ENCODE measurements around the gene CNOT10. TPM values are rescaled to one million over a fixed set of nuclear protein-coding genes. Genes with fewer than 3 reads are reported as not detected.
"Not testable (repeated sequence)": the region's sequence is repeated elsewhere in the genome, so short reads cannot be mapped to it uniquely, and the experiment has no call there.

CNOT10 gene
- polyA plus RNA-seq (ENCODE audit: insufficient read length in 10 of 10): 10 to 100 TPM; 18.2 to 35.0 (median 25.9) TPM
- long read RNA-seq, donor 1, partial matches to known transcripts: 0 of 3 reads
- long read RNA-seq, donor 1, other reads (novel, unspliced or antisense): 0 of 3 reads
- long read RNA-seq, donor 2, partial matches to known transcripts: 0 of 2 reads
- long read RNA-seq, donor 2, other reads (novel, unspliced or antisense): 0 of 2 reads
- long read RNA-seq, donor 3: 0 reads
- long read RNA-seq, donor 4, partial matches to known transcripts: 0 of 2 reads
- long read RNA-seq, donor 4, other reads (novel, unspliced or antisense): 0 of 2 reads
- long read RNA-seq, donor 5: 0 reads
- long read RNA-seq, donor 6, transcript CNOT10-201 (19 exons, 2,815 nt): major isoform, 6 of 7 reads
- long read RNA-seq, donor 6, partial matches to known transcripts: 0 of 7 reads
- long read RNA-seq, donor 6, other reads (novel, unspliced or antisense): 0 of 7 reads
- long read RNA-seq, donor 7, partial matches to known transcripts: 0 of 2 reads
- long read RNA-seq, donor 7, other reads (novel, unspliced or antisense): 0 of 2 reads
- long read RNA-seq, donor 8, partial matches to known transcripts: 0 of 2 reads
- long read RNA-seq, donor 8, other reads (novel, unspliced or antisense): 0 of 2 reads
- long read RNA-seq, donor 9: 0 reads

GRCh38 chr3:32684800-32685542 is at the start of gene CNOT10:
Gene CNOT10 (plus strand): TSS chr3:32685188. CDS start chr3:32685461, 273 bp downstream.
- peak; percentile 92 to 98 (median 95) for DNase-seq

- DNase-seq: no peak
These were observed 44.0 kb upstream of the CNOT10 start for GRCh38 chr3:32640939-32641338.

GRCh38 chr3:32641356-32641755 is 43.6 kb upstream of the CNOT10 start:
- DNase-seq: no peak

GRCh38 chr3:32643354-32643753 is 41.6 kb upstream of the CNOT10 start:
- DNase-seq: no peak

GRCh38 chr3:32643816-32644215 is 41.2 kb upstream of the CNOT10 start:
- DNase-seq: no peak

- no peak for DNase-seq
These were observed 40.6 kb upstream of the CNOT10 start for GRCh38 chr3:32644380-32644779.

- DNase-seq: no peak
These were observed 38.2 kb upstream of the CNOT10 start for GRCh38 chr3:32646761-32647160.

- not testable (repeated sequence) for DNase-seq
These were observed 32.5 kb upstream of the CNOT10 start for GRCh38 chr3:32652337-32653100.

GRCh38 chr3:32655167-32655566 is 29.8 kb upstream of the CNOT10 start:
- no peak for DNase-seq

GRCh38 chr3:32660634-32661033 is 24.4 kb upstream of the CNOT10 start:
- DNase-seq: no peak

- DNase-seq: no peak
These were observed 22.3 kb upstream of the CNOT10 start for GRCh38 chr3:32662647-32663046.

- peak; percentile 23 to 50 (median 26) for DNase-seq
These were observed 20.3 kb upstream of the CNOT10 start for GRCh38 chr3:32664630-32665075.

- DNase-seq: no peak
These were observed 17.9 kb upstream of the CNOT10 start for GRCh38 chr3:32667072-32667582.

GRCh38 chr3:32669226-32669625 is 15.8 kb upstream of the CNOT10 start:
- not testable (repeated sequence) for DNase-seq

GRCh38 chr3:32673730-32674129 is 11.3 kb upstream of the CNOT10 start:
- DNase-seq: not testable (repeated sequence)

- DNase-seq: no peak
These were observed 9.8 kb upstream of the CNOT10 start for GRCh38 chr3:32675164-32675563.

GRCh38 chr3:32675650-32676049 is 9.3 kb upstream of the CNOT10 start:
- no peak for DNase-seq

GRCh38 chr3:32681811-32682210 is 3.2 kb upstream of the CNOT10 start:
- DNase-seq: no peak

- DNase-seq: peak in 1 of 3 donors; percentile 2
These were observed 774 bp upstream of the CNOT10 start for GRCh38 chr3:32684029-32684799.

- peak in 1 of 3 donors; percentile 3 for DNase-seq
These were observed 676 bp downstream of the CNOT10 start for GRCh38 chr3:32685543-32686185.
